SK-N-SH (cell line): Measurements from ENCODE around the gene SLC35D3.
"Not testable (repeated sequence)": the region's sequence is repeated elsewhere in the genome, so short reads cannot be mapped to it uniquely, and the experiment has no call there.

ENCODE experiments used
- POLR2AphosphoS5 ChIP-seq: IDR thresholded peaks from 2 replicates; pipeline ENCODE4 v1.6.1; 2012; ENCODE audit warnings: low read depth, low read length
- RFX5 ChIP-seq: IDR thresholded peaks from 2 replicates; pipeline ENCODE4 v1.6.1; 2012; ENCODE audit warnings: mild to moderate bottlenecking, improper control_type of control experiment, low read length
- SMC3 ChIP-seq: IDR thresholded peaks from 2 replicates; pipeline ENCODE4 v1.6.1; 2012; ENCODE audit warnings: low read depth, low read length, improper control_type of control experiment
- TEAD4 ChIP-seq: IDR thresholded peaks from 2 replicates; pipeline ENCODE4 v1.4.0; 2012; ENCODE audit warnings: mild to moderate bottlenecking, borderline replicate concordance; ENCODE audit not compliant: insufficient read depth
- TF ChIP-seq, protein P1 (sequence below): fragments of 200-600 bp; sonication (generic); IDR thresholded peaks from 2 replicates; pipeline ENCODE4 v1.6.1; 2017; ENCODE audit warnings: antibody characterized with exemption, mild to moderate bottlenecking, moderate library complexity
- TF ChIP-seq, protein P2 (sequence below): IDR thresholded peaks from 2 replicates; pipeline ENCODE4 v1.4.0; 2012; ENCODE audit warnings: low read depth, borderline replicate concordance
- TF ChIP-seq, protein P3 (sequence below): IDR thresholded peaks from 2 replicates; pipeline ENCODE4 v1.6.1; 2012; ENCODE audit warnings: mild to moderate bottlenecking, low read depth, low read length, moderate library complexity

DNA sequence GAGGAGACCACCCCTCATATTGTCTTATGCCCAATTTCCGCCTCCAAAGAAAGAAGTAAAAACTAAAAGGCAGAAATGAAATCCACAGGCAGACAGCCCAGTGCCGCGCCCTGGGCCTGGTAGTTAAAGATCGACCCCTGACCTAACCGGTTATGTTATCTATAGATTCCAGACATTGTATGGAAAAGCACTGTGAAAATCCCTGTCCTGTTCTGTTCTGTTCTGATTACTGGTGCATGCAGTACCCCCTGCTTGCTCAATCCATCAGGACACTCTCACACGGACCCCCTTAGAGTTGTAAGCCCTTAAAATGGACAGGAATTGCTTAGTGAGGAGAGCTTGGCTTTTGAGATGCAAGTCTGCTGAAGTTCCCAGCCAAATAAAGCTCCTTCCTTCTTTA lies 37.8 kb downstream of the SLC35D3 start:
- not testable (repeated sequence) for TF ChIP-seq POLR2AphosphoS5, SMC3, TEAD4, RFX5
- TF ChIP-seq, protein P1, sequence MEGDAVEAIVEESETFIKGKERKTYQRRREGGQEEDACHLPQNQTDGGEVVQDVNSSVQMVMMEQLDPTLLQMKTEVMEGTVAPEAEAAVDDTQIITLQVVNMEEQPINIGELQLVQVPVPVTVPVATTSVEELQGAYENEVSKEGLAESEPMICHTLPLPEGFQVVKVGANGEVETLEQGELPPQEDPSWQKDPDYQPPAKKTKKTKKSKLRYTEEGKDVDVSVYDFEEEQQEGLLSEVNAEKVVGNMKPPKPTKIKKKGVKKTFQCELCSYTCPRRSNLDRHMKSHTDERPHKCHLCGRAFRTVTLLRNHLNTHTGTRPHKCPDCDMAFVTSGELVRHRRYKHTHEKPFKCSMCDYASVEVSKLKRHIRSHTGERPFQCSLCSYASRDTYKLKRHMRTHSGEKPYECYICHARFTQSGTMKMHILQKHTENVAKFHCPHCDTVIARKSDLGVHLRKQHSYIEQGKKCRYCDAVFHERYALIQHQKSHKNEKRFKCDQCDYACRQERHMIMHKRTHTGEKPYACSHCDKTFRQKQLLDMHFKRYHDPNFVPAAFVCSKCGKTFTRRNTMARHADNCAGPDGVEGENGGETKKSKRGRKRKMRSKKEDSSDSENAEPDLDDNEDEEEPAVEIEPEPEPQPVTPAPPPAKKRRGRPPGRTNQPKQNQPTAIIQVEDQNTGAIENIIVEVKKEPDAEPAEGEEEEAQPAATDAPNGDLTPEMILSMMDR: not testable (repeated sequence)
- TF ChIP-seq, protein P2, sequence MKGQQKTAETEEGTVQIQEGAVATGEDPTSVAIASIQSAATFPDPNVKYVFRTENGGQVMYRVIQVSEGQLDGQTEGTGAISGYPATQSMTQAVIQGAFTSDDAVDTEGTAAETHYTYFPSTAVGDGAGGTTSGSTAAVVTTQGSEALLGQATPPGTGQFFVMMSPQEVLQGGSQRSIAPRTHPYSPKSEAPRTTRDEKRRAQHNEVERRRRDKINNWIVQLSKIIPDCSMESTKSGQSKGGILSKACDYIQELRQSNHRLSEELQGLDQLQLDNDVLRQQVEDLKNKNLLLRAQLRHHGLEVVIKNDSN: not testable (repeated sequence)
- TF ChIP-seq, protein P3, sequence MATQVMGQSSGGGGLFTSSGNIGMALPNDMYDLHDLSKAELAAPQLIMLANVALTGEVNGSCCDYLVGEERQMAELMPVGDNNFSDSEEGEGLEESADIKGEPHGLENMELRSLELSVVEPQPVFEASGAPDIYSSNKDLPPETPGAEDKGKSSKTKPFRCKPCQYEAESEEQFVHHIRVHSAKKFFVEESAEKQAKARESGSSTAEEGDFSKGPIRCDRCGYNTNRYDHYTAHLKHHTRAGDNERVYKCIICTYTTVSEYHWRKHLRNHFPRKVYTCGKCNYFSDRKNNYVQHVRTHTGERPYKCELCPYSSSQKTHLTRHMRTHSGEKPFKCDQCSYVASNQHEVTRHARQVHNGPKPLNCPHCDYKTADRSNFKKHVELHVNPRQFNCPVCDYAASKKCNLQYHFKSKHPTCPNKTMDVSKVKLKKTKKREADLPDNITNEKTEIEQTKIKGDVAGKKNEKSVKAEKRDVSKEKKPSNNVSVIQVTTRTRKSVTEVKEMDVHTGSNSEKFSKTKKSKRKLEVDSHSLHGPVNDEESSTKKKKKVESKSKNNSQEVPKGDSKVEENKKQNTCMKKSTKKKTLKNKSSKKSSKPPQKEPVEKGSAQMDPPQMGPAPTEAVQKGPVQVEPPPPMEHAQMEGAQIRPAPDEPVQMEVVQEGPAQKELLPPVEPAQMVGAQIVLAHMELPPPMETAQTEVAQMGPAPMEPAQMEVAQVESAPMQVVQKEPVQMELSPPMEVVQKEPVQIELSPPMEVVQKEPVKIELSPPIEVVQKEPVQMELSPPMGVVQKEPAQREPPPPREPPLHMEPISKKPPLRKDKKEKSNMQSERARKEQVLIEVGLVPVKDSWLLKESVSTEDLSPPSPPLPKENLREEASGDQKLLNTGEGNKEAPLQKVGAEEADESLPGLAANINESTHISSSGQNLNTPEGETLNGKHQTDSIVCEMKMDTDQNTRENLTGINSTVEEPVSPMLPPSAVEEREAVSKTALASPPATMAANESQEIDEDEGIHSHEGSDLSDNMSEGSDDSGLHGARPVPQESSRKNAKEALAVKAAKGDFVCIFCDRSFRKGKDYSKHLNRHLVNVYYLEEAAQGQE: not testable (repeated sequence)
